Endothelial cell (in vitro differentiated cells): ENCODE data around the gene PARD3. TPM values are rescaled to one million over a fixed set of nuclear protein-coding genes. Genes with fewer than 3 reads are reported as not detected.

Experiments used
- DNase-seq: peaks from one replicate; pipeline ENCODE4 v3.0.0; 2021; ENCODE audit warnings: low spot score
- H3K27ac Mint-ChIP-seq: one replicate; pipeline ENCODE4 v1.8.0; 2021; ENCODE audit warnings: mixed read lengths, inconsistent platforms; ENCODE audit not compliant: unreplicated experiment
- H3K27me3 Mint-ChIP-seq: one replicate; pipeline ENCODE4 v1.8.0; 2021; ENCODE audit warnings: mild to moderate bottlenecking, moderate library complexity, mixed read lengths, inconsistent platforms; ENCODE audit not compliant: unreplicated experiment
- H3K36me3 Mint-ChIP-seq: one replicate; pipeline ENCODE4 v1.8.0; 2021; ENCODE audit warnings: mild to moderate bottlenecking, low read depth, mixed read lengths, inconsistent platforms; ENCODE audit not compliant: unreplicated experiment
- H3K4me1 Mint-ChIP-seq: one replicate; pipeline ENCODE4 v1.8.0; 2021; ENCODE audit warnings: mild to moderate bottlenecking, mixed read lengths, inconsistent platforms; ENCODE audit not compliant: unreplicated experiment
- H3K4me3 Mint-ChIP-seq: one replicate; pipeline ENCODE4 v1.8.0; 2021; ENCODE audit warnings: mild to moderate bottlenecking, mixed read lengths, inconsistent platforms; ENCODE audit not compliant: unreplicated experiment
- H3K9me3 Mint-ChIP-seq: one replicate; pipeline ENCODE4 v1.8.0; 2021; ENCODE audit warnings: mixed read lengths, inconsistent platforms; ENCODE audit not compliant: unreplicated experiment
- total RNA-seq: library from RNA; stranded (reverse); fragmentation: NEBNext Ultra II Directional; extraction: Animal tissue kit (Norgen Biotek cat#: 25700); gene quantifications from one replicate; pipeline ENCODE4 v1.2.1, GENCODE V29; 2021; ENCODE audit not compliant: unreplicated experiment
- TF ChIP-seq, protein P1 (sequence below): fragments of 200-600 bp; sonication (generic); IDR thresholded peaks from one replicate; pipeline ENCODE4 v1.5.0; 2021; ENCODE audit warnings: antibody characterized with exemption; ENCODE audit not compliant: unreplicated experiment

Gene PARD3
- total RNA-seq, 1 donor from 2014 or later, result 35.2 TPM

DNA sequence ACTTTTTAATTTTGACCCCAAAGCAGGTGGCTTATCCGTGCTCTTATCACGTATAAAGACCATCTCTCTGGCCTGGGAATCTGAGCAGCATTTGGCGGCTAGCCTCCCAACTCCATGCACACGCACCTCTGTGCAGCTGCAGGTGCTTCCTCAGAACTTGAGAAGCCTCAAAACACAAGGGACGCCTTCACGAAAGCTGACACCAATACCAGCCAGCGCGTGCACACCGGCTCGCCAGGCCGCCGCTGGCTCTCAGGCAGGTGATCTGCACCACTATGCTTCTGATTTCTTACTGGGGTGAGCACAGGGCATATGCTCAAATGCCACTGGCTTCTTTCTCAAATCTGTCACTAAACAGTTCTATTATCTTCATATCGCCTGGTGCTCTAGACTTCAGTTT lies 145.0 kb downstream of the PARD3 start:
- Mint-ChIP-seq H3K4me1 (peaks cover 7% of the 10 kb centered on the region), H3K27ac (no peak overlapping the region), H3K27me3 (no peaks in the 10 kb centered on the region), H3K4me3 (no peak overlapping the region), H3K9me3 (no peaks in the 10 kb centered on the region), H3K36me3 (no peaks in the 10 kb centered on the region)
- DNase-seq, result no peak
- TF ChIP-seq, protein P1, sequence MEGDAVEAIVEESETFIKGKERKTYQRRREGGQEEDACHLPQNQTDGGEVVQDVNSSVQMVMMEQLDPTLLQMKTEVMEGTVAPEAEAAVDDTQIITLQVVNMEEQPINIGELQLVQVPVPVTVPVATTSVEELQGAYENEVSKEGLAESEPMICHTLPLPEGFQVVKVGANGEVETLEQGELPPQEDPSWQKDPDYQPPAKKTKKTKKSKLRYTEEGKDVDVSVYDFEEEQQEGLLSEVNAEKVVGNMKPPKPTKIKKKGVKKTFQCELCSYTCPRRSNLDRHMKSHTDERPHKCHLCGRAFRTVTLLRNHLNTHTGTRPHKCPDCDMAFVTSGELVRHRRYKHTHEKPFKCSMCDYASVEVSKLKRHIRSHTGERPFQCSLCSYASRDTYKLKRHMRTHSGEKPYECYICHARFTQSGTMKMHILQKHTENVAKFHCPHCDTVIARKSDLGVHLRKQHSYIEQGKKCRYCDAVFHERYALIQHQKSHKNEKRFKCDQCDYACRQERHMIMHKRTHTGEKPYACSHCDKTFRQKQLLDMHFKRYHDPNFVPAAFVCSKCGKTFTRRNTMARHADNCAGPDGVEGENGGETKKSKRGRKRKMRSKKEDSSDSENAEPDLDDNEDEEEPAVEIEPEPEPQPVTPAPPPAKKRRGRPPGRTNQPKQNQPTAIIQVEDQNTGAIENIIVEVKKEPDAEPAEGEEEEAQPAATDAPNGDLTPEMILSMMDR, result no peak

DNA sequence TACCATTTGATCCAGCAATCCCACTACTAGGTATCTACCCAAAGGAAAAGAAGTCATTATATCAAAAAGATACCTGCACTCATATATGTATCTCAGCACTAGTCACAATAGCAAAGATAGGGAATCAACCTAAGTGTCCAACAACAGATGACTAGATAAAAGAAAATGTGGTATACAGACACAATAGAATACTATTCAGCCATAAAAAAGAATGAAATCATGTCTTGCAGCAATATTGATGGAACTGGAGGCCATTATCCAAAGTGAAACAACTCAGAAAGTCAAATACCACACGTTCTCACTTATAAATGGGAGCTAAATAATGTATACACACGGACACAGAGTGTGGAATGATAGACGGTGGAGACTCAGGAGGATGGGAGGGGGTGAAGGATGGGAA lies 146.0 kb downstream of the PARD3 start:
- Mint-ChIP-seq H3K36me3 (no peaks in the 10 kb centered on the region), H3K4me3 (no peak overlapping the region), H3K9me3 (no peaks in the 10 kb centered on the region), H3K27me3 (no peaks in the 10 kb centered on the region), H3K27ac (no peak overlapping the region), H3K4me1 (peaks cover 7% of the 10 kb centered on the region)
- TF ChIP-seq, protein P1, result no peak
- DNase-seq, result no peak

DNA sequence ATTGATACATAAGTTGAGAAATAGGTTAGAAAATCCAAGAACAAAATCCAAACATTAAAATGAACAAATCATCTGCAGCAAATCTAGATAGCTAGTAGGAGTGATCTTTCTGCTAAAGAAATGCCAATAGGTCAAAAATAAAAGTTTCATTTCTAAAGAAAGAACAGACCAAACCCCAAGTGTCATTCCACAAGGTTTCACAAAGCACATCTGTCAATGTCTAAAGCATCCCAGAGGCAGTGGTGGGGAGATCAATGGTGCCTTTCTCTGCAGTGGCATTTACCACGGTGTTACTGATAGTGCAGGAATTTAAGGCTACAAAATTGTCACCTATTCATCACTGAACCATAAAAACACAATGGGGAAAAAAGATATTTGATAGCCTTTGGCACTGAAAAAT lies 147.9 kb downstream of the PARD3 start:
- TF ChIP-seq, protein P1, result no peak
- no peak overlapping the region for H3K4me3 Mint-ChIP-seq
- no peaks in the 10 kb centered on the region for H3K36me3 Mint-ChIP-seq
- H3K4me1 Mint-ChIP-seq, result peaks cover 7% of the 10 kb centered on the region
- DNase-seq, result no peak
- no peak overlapping the region for H3K27ac Mint-ChIP-seq
- no peaks in the 10 kb centered on the region for H3K9me3 Mint-ChIP-seq
- H3K27me3 Mint-ChIP-seq, result no peaks in the 10 kb centered on the region

- no peak overlapping the region for H3K4me3 Mint-ChIP-seq
- peaks cover 7% of the 10 kb centered on the region for H3K4me1 Mint-ChIP-seq
- no peak for DNase-seq
- no peak overlapping the region for H3K27ac Mint-ChIP-seq
- no peaks in the 10 kb centered on the region for H3K27me3 Mint-ChIP-seq
- no peaks in the 10 kb centered on the region for H3K9me3 Mint-ChIP-seq
- TF ChIP-seq, protein P1, result no peak
- no peaks in the 10 kb centered on the region for H3K36me3 Mint-ChIP-seq
Observed at GRCh38 chr10:34666008-34666704, 148.9 kb downstream of the PARD3 start.

DNA sequence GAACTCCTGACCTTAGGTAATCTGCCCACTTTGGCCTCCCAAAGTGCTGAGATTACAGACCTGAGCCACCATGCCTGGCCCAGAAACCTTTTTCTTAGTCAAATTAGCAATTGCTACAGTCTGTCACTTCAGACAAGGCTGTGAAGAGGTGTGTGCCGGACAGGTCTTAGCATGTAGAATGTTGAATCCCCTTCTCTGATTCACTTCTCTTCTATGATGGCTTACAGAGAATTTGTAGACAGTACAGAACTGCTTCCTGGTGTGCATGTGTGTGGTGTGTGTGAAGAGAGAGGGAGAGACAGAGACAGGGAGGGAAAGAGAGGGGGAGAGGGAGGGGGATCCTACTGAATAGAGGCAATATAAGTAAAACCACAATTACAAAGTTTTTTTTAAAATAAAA lies 150.4 kb downstream of the PARD3 start:
- Mint-ChIP-seq H3K9me3 (no peaks in the 10 kb centered on the region), H3K4me1 (peaks cover 7% of the 10 kb centered on the region), H3K4me3 (no peak overlapping the region), H3K27me3 (no peaks in the 10 kb centered on the region), H3K27ac (no peak overlapping the region), H3K36me3 (no peaks in the 10 kb centered on the region)
- DNase-seq, result no peak
- TF ChIP-seq, protein P1, result no peak
